ENCODE data around the gene AGAP9. TPM values are rescaled to one million over a fixed set of nuclear protein-coding genes. Genes with fewer than 3 reads are reported as not detected.
A peak's percentile ranks its signal among the peaks of the same experiment; 100 is the strongest.
"Not testable (repeated sequence)": the region's sequence is repeated elsewhere in the genome, so short reads cannot be mapped to it uniquely, and the experiment has no call there.

Gene AGAP9
- total and polyA plus RNA-seq, 2 of the 13 experiments (the other 11 are each of a cell fraction or from before 2014, with no cell fraction given), result 5.1 to 12.0 TPM

DNA sequence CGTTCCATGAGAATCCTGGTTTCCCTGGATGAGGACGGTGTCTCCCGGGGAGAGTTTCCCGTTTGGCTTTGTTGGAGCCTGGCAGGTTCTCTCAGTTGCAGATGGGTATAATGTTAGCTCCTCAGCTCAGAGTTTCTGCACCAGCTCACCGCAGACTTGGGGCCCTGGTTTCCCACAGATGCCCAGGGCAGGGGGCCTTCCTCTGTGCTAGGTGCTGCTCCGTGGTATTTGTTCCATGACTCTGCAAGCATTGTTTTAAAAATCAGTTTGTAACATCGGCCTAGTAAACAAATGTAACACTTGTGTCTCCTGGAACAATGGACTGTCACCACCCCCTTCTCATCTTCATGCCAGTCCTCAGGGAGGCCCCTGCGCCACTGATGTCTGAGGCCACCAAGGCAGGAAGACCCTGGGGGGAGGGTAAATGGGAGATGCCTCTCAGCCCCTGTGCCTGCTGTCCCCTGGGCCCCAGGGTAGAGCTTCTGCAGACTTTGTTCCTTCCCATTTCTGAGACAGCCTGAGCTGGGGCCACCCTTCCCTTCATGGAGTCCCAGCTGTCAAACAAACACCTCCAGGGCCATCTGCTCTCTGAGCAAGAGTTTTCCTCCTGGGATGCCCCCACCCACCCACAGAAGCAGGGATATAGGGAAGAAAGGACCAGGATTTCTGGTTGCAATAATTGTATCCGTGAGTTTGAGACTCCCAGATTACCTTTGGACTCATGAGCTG is 67.9 kb downstream of the AGAP9 start:
- H3K4me1 ChIP-seq (ENCODE audit: insufficient read depth, low read length), result peaks cover 33% of the 10 kb centered on the region
- H3K9ac ChIP-seq (ENCODE audit: insufficient read depth, low read depth, low read length); intact Hi-C loops (cut with micrococcal nuclease; ENCODE audit: unreplicated experiment); FAIRE-seq; H3K79me2 ChIP-seq (ENCODE audit: insufficient read depth, low read length); BruUV-seq (replicated peaks); H4K20me1 ChIP-seq (ENCODE audit: insufficient read depth, low read length); H3K4me3 ChIP-seq (replicated peaks in 1 of 3; ENCODE audit: insufficient read depth in 1 of 3, low read depth in 2 of 3, low read length in 3 of 3); H3K27ac ChIP-seq (ENCODE audit: extremely low read length, insufficient read depth, low read length); H3K9me3 ChIP-seq (ENCODE audit: low read length); DNase-seq (ENCODE audit: low spot score); POLR2A ChIA-PET; H2AFZ ChIP-seq (ENCODE audit: low read length); H3K36me3 ChIP-seq (replicated peaks in 1 of 2; ENCODE audit: control insufficient read depth in 1 of 2, insufficient read depth in 2 of 2, low read length in 2 of 2); CTCF ChIA-PET (ENCODE audit: low intra/inter-chr PET ratio, low total read pairs); in situ Hi-C loops (cut with HindIII; ENCODE audit: extremely low pct_ligation_motif_present, low pct_unique_long_range_greater_than_20kb); ATAC-seq: not testable (repeated sequence)
- WGBS (ENCODE audit: low lambda C conversion rate), result 31% methylated on average over 9 of the region's 9 CpGs
- peak overlapping the region; percentile 2; the same call in 1 of the 2 replicates for H3K4me2 ChIP-seq (ENCODE audit: low read depth, low read length)
- H3K27me3 ChIP-seq (ENCODE audit: control insufficient read depth in 1 of 2, insufficient read depth in 2 of 2, low read length in 2 of 2), result peaks cover 9 to 35% of the 10 kb centered on the region in 2 experiments; a peak in 4 of 5 replicates

DNA sequence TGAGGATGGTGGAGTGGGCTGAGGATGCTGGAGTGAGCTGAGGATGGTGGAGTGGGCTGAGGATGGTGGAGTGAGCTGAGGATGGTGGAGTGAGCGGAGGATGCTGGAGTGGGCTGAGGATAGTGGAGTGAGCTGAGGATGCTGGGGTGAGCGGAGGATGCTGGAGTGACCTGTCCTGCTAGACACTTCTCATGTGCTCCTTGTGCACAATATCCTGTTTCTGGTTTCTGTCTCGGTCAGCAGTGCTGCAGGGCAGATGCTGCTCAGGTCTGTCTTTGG is 68.7 kb downstream of the AGAP9 start:
- intact Hi-C loops (cut with micrococcal nuclease; ENCODE audit: unreplicated experiment), result no loop called here
- FAIRE-seq (no peak), DNase-seq (ENCODE audit: low spot score) (no peak), ATAC-seq (no peak)
- Histone ChIP-seq H3K4me2 (ENCODE audit: low read depth, low read length) (no peak overlapping the region), H3K36me3 (replicated peaks in 1 of 2; ENCODE audit: control insufficient read depth in 1 of 2, insufficient read depth in 2 of 2, low read length in 2 of 2) (no peaks in the 10 kb centered on the region), H3K27me3 (ENCODE audit: control insufficient read depth in 1 of 2, insufficient read depth in 2 of 2, low read length in 2 of 2) (peaks cover 9 to 43% of the 10 kb centered on the region in 2 experiments; a peak in 4 of 5 replicates), H3K4me3 (replicated peaks in 1 of 3; ENCODE audit: insufficient read depth in 1 of 3, low read depth in 2 of 3, low read length in 3 of 3) (no peak overlapping the region), H3K27ac (ENCODE audit: extremely low read length, insufficient read depth, low read length) (no peak overlapping the region), H2AFZ (ENCODE audit: low read length) (no peak overlapping the region), H3K9me3 (ENCODE audit: low read length) (no peaks in the 10 kb centered on the region), H3K9ac (ENCODE audit: insufficient read depth, low read depth, low read length) (no peak overlapping the region), H3K4me1 (ENCODE audit: insufficient read depth, low read length) (peaks cover 33% of the 10 kb centered on the region), H3K79me2 (ENCODE audit: insufficient read depth, low read length) (no peaks in the 10 kb centered on the region), H4K20me1 (ENCODE audit: insufficient read depth, low read length) (no peaks in the 10 kb centered on the region)
- WGBS (ENCODE audit: low lambda C conversion rate), result 76% methylated on average over 3 of the region's 3 CpGs
- POLR2A ChIA-PET, result no interaction called here
- in situ Hi-C loops (cut with HindIII; ENCODE audit: extremely low pct_ligation_motif_present, low pct_unique_long_range_greater_than_20kb), result no loop called here
- no TSS peak for BruUV-seq (replicated peaks)
- CTCF ChIA-PET (ENCODE audit: low intra/inter-chr PET ratio, low total read pairs), result no interaction called here
- TF ChIP-seq ZSCAN9 (CRISPR knock-in tag; IDR thresholded peaks at IDR 0.05; ENCODE audit: borderline replicate concordance) (no peak), PHF20 (CRISPR knock-in tag; IDR thresholded peaks at IDR 0.05) (no peak), MIXL1 (CRISPR knock-in tag; IDR thresholded peaks at IDR 0.05) (no peak), GLI4 (CRISPR knock-in tag; IDR thresholded peaks at IDR 0.05; ENCODE audit: borderline replicate concordance) (no peak), POLR2AphosphoS2 (IDR thresholded peaks at IDR 0.05; ENCODE audit: low read depth, low read length) (no peak), ZNF263 (CRISPR knock-in tag; IDR thresholded peaks at IDR 0.05) (no peak)
- TF ChIP-seq, protein P1, sequence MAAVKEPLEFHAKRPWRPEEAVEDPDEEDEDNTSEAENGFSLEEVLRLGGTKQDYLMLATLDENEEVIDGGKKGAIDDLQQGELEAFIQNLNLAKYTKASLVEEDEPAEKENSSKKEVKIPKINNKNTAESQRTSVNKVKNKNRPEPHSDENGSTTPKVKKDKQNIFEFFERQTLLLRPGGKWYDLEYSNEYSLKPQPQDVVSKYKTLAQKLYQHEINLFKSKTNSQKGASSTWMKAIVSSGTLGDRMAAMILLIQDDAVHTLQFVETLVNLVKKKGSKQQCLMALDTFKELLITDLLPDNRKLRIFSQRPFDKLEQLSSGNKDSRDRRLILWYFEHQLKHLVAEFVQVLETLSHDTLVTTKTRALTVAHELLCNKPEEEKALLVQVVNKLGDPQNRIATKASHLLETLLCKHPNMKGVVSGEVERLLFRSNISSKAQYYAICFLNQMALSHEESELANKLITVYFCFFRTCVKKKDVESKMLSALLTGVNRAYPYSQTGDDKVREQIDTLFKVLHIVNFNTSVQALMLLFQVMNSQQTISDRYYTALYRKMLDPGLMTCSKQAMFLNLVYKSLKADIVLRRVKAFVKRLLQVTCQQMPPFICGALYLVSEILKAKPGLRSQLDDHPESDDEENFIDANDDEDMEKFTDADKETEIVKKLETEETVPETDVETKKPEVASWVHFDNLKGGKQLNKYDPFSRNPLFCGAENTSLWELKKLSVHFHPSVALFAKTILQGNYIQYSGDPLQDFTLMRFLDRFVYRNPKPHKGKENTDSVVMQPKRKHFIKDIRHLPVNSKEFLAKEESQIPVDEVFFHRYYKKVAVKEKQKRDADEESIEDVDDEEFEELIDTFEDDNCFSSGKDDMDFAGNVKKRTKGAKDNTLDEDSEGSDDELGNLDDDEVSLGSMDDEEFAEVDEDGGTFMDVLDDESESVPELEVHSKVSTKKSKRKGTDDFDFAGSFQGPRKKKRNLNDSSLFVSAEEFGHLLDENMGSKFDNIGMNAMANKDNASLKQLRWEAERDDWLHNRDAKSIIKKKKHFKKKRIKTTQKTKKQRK (IDR thresholded peaks at IDR 0.05; ENCODE audit: low read length), result no peak
- TF ChIP-seq, protein P2, sequence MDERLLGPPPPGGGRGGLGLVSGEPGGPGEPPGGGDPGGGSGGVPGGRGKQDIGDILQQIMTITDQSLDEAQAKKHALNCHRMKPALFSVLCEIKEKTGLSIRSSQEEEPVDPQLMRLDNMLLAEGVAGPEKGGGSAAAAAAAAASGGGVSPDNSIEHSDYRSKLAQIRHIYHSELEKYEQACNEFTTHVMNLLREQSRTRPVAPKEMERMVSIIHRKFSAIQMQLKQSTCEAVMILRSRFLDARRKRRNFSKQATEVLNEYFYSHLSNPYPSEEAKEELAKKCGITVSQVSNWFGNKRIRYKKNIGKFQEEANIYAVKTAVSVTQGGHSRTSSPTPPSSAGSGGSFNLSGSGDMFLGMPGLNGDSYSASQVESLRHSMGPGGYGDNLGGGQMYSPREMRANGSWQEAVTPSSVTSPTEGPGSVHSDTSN (CRISPR knock-in tag; IDR thresholded peaks at IDR 0.05), result no peak
- TF ChIP-seq, protein P3, sequence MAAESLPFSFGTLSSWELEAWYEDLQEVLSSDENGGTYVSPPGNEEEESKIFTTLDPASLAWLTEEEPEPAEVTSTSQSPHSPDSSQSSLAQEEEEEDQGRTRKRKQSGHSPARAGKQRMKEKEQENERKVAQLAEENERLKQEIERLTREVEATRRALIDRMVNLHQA (CRISPR knock-in tag; IDR thresholded peaks at IDR 0.05), result no peak

Data from HepG2 (cell line).